HG02884 (cell line): ENCODE measurements around the gene ADAM10.

Experiments used
- ATAC-seq: cut with Tn5 transposase; IDR thresholded peaks from one replicate; pipeline ENCODE4 v1.9.1; 2021; ENCODE audit warnings: mild to moderate bottlenecking, moderate library complexity; ENCODE audit not compliant: unreplicated experiment

The ADAM10 gene

DNA sequence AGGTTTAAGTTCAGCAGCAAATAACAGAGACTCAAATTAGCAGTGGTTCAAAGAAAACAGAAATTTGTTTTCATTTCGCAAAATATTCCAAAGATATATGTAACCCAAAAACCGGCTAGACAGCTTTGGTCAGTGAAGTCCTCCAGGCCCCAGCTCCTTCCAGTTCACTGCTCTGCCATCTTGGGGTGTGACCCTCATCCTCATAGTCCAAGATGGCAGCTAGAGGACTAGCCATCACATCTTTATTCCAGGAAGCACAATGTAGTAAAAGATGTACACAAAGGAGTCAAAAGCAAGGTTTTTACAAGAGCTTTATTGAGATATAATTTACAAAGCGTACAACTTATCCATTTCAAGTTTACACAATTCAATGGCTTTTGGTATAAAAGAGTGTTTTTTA lies 210.6 kb downstream of the ADAM10 start:
- ATAC-seq = no peak
